Measurements from ENCODE around the gene KLK10.

- TF ChIP-seq CTCF (IDR thresholded peaks at IDR 0.05): peak in 1 of 3 experiments; percentile 55
- TF ChIP-seq POLR2A (IDR thresholded peaks at IDR 0.05): no peak
- TF ChIP-seq POLR2AphosphoS5 (IDR thresholded peaks at IDR 0.05; ENCODE audit: insufficient read depth in 1 of 2, low read depth in 1 of 2): peak in 1 of 2 donors; percentile 70
These were observed 2.5 kb downstream of the KLK10 start for GRCh38 chr19:51016798-51017683.

Measured in vagina (tissue), 2 donors.